Kidney epithelial cell (primary cell): ENCODE measurements around the gene PRPSAP1. TPM values are rescaled to one million over a fixed set of nuclear protein-coding genes. Genes with fewer than 3 reads are reported as not detected.

Experiments
- DNase-seq: peaks from one replicate; pipeline ENCODE4 v3.0.0-alpha.2; 2010; ENCODE audit warnings: low read depth
- H3K27me3 ChIP-seq: 2 replicates; pipeline ENCODE4 v1.6.0; 2011; ENCODE audit warnings: low read length; ENCODE audit not compliant: control insufficient read depth, insufficient read depth
- H3K36me3 ChIP-seq: 2 replicates; pipeline ENCODE4 v1.5.1; 2011; ENCODE audit warnings: low read length; ENCODE audit not compliant: control insufficient read depth, insufficient read depth
- H3K4me3 ChIP-seq: 2 replicates; pipeline ENCODE4 v1.5.1; 2011; ENCODE audit warnings: low read depth, mild to moderate bottlenecking, control low read depth, low read length
- total RNA-seq: library from RNA; depleted of rRNA; stranded (reverse); fragments of >200 nt; gene quantifications from 2 replicates; pipeline ENCODE4 v1.2.3, GENCODE V29; 2015
- TF ChIP-seq, protein P1 (sequence below): IDR thresholded peaks from 2 replicates; pipeline ENCODE4 v1.5.1; 2011; ENCODE audit warnings: mild to moderate bottlenecking, moderate library complexity, low read length, control low read depth, inconsistent platforms; ENCODE audit not compliant: insufficient read depth, poor library complexity, severe bottlenecking

The PRPSAP1 gene
- total RNA-seq, 1 donor from 2014 or later: 52.4 TPM

DNA sequence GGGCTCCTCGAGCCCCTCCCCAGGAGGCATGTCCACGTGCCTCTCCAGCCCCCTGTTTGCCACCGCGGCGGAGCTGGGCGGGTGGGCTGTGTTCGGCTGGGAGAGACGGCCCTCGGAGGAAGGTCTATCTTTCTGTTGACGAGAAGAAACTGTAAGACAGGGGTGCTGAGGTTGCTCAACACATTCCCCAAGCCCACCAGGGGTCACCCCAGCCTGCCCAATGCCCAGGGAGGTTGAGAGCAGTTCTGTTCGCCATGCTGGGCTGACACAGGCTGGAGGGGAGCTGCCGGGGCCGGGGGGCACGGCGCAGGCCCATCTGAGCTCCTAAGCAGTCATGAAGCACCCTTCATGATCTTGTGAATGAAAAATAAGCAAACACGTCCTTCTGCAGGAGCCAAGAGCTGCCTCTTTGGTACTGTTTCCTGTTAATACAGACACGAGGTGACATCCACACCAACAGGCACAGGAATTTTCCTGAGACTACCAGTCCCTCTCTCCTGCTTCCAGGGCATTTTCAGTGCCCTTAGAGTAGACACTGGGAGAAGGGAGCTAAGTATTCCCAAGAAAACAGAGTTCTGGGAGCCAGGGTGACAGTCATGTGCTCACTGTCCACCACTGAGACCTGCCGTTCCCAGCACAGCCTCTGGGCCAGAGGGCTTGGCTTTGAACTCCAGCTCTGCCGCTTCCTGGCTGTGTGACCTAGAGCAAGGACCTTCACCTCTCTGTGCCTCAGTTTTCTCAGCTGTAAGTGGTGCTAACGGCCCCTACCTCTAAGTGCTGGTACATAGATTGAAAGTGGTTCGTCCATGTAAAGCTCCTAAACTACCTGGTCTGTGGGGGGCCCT is 79.4 kb downstream of the PRPSAP1 start:
- TF ChIP-seq, protein P1, sequence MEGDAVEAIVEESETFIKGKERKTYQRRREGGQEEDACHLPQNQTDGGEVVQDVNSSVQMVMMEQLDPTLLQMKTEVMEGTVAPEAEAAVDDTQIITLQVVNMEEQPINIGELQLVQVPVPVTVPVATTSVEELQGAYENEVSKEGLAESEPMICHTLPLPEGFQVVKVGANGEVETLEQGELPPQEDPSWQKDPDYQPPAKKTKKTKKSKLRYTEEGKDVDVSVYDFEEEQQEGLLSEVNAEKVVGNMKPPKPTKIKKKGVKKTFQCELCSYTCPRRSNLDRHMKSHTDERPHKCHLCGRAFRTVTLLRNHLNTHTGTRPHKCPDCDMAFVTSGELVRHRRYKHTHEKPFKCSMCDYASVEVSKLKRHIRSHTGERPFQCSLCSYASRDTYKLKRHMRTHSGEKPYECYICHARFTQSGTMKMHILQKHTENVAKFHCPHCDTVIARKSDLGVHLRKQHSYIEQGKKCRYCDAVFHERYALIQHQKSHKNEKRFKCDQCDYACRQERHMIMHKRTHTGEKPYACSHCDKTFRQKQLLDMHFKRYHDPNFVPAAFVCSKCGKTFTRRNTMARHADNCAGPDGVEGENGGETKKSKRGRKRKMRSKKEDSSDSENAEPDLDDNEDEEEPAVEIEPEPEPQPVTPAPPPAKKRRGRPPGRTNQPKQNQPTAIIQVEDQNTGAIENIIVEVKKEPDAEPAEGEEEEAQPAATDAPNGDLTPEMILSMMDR: no peak
- no peak overlapping the region for H3K4me3 ChIP-seq

DNA sequence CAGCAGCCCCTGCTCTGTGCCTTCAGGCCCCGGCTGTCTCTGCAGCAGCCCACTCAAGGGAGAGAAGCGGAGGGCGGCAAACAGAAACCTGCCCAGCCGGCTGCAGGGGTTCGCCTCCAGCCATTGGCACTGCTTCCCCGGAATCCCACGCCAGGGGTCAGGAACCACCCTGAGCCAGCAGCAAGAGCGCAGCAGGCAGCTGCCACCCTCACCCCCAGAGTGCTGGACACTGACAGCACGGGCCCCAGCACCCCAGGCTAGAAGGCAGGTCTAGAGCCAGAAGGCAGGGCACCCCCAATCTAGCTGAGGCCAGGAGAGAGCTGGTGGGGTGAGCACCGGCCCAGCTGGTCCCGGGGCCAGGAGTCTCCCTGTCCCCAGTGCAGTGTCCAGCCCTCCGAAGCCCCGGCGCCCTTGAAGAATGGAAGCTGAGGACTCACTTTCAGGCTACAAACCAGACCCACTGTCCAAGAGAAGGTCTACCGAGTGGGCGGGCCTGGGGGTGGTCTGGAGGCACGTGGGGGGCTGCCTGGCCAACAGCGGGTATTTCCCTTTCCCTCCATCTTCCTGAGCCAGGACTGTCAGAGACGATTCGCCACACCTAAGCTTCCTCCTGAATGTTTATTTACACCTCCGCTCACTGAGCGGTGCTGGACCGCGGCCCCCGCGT is 80.1 kb downstream of the PRPSAP1 start:
- no peak for DNase-seq
- TF ChIP-seq, protein P1: no peak
- Histone ChIP-seq H3K36me3 (peaks cover 2% of the 10 kb centered on the region), H3K27me3 (no peaks in the 10 kb centered on the region), H3K4me3 (no peak overlapping the region)

More for the DNA sequence above, 79.4 kb downstream of the PRPSAP1 start:
- Histone ChIP-seq H3K27me3 (no peaks in the 10 kb centered on the region), H3K36me3 (peaks cover 2% of the 10 kb centered on the region)
- DNase-seq: no peak

GRCh38 chr17:76272541-76273444 is 80.9 kb downstream of the PRPSAP1 start:
- no peak for DNase-seq
- no peaks in the 10 kb centered on the region for H3K27me3 ChIP-seq
- H3K36me3 ChIP-seq: peaks cover 2% of the 10 kb centered on the region
- no peak overlapping the region for H3K4me3 ChIP-seq
- TF ChIP-seq, protein P1: no peak

- Histone ChIP-seq H3K27me3 (no peaks in the 10 kb centered on the region), H3K36me3 (peaks cover 2% of the 10 kb centered on the region), H3K4me3 (no peak overlapping the region)
- DNase-seq: no peak
- TF ChIP-seq, protein P1: no peak
Observed at GRCh38 chr17:76271669-76272540, 81.8 kb downstream of the PRPSAP1 start.

DNA sequence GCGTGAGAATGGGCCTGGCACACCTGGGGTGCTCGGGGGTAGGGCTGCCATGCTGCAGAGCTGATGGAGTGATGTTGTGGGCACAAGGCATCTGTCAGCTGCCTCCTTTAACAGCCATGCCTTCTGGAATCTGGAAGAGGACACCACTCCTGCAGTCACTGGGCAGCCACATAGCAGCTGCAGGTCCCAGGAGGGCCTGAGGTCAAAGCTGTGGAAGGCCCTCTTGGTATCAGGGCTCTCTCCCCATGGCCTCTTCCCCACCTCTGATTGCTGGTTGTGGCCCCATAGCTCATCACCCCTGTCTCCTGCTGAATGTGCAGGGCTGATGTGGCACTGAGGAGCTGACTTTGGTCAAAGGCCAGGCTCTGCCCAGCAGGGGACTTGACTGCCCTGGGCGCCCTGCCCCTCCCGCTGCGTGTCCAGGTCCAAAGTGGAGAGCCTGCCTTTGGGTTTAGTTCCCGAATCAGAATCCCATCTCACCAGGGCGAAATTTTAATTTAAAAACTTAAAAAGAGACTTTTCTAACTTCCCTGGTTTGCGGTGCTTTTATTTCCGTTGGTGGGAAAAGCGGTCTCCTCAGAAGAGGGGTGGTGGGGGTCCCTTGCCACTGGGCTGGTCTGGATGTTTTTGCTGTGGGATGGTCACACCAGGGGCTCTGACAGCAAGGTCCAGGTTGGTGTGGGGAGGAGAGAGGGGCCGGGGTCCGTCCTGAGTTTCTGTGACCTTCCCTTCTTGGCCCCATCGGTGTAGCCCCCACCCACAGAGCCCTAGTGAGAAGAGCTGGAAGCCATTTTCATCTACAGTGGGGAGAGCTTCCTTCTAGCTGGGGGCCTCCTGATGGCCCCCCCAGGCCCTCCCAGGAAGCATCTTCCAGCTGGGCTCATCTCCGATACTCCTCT is 82.7 kb downstream of the PRPSAP1 start:
- H3K27me3 ChIP-seq: no peaks in the 10 kb centered on the region
- H3K36me3 ChIP-seq: peaks cover 2% of the 10 kb centered on the region
- DNase-seq: no peak
- no peak overlapping the region for H3K4me3 ChIP-seq
- TF ChIP-seq, protein P1: no peak
